ENCODE results near the gene SHOC1.
"Not testable (repeated sequence)": the region's sequence is repeated elsewhere in the genome, so short reads cannot be mapped to it uniquely, and the experiment has no call there.

Gene SHOC1

DNA sequence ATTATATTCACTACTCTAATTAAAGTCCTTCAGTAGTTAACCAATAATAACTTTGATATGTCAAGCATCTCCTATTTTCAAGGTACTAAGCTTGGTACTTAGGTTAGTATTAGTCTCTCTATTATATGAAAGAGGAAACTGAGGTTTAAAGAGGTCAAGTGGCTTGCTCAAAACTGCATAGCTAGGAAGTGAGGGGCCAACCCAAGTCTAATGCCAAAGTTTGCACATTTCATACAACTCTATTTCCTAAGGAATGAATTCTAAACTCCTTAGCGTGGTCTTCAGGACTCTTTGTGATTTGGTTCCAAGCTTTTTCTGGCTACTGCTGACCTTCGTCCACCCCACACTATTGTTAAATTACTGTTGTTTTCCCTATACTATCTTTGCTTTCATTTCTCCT is 9.9 kb upstream of the SHOC1 start:
- DNase-seq = no peak

DNA sequence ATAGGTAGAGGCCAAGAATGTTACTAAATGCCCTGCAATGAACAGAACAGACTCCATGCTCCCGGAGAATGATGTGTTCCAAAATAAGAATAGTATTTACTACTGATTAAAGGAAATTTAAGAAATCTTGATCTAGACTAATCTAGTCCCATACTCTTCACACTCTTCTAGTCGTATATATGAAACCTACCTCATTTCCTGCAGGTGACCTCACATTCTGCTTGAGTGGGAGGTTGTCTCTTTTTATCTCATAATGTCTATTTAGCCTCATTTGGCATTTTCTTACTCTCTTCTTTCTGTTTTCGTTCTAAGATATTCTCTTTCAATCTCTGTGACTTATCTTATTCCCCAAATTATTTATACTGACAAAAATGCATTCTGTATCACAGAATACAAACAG is 9.2 kb upstream of the SHOC1 start:
- no peak for DNase-seq

DNA sequence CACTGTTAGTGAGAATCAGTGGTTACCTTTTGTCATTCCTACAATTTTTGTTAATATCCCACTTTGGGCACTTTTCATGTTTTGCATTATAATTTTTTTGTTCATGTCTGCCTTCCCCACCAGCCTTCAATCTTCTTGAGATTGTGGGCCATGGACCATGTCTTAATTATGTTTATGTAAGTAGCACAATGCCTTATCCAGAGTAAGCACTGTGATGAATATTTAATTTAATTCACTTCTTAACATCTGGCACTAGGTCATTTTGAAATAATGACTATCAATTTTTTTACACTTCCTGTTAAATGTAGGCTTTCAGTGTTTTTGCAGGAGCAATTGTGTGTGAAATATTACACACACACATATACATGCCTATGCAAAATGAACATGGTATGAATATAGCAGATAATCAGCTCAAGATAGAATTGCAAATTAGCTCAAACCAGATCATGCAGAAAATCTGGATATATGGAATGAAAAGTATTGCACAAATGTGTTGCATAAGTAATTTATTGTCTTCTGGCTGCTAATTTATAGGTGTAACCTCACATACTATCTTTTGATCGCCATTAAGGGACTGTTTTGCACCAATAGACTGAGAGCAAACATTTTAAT is 5.3 kb upstream of the SHOC1 start:
- no peak for DNase-seq

DNA sequence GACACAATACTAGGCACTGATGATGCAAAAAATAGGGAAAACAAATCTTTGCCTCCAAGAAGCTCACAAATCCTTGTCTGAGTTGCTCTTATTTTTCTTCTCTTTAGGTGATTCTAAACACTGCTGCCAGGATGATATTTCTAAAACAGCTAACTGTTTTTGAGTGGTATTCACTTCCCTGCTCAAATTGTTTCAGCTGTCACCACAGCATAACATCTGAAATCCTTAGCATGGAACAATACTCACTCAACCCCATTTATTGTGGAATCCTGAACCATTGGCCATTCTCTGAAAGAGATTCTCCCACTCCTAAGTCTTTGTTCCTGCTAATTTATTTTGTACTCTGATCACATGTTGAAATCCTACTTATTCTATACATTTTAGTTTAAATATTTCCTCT is 4.8 kb upstream of the SHOC1 start:
- no peak for DNase-seq

DNA sequence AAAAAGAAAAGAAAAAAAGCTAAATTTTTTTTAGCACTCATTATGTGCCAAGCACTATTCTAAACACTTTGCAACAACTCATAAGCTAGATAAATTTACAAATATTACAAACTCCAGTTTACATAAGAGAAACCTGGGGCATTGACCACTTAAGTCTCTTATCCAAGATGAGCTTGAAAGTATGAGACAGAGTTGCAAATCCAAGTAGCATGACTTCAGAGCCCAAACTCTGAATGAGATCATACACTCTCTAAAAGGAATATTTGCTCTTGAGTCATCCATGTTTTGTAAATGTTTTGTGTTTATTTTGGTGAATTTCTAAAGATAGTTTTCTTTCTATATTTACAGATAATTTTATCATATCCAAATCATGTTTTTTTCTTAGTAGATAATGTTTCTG is 4.0 kb upstream of the SHOC1 start:
- DNase-seq = no peak

DNA sequence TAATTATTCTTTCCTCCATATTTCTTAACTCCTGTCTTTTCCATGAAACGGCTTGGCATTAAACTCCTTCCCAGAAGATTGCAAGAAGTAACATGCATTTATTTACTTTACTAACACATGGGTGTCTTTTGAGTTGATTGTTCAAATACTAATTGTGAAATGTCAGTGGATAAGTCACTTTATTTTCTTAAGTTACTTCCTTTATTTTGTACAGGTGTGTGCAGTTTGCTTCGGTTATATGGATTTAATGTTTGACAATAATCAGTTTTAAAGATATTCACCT is 761 bp upstream of the SHOC1 start:
- DNase-seq = no peak

DNA sequence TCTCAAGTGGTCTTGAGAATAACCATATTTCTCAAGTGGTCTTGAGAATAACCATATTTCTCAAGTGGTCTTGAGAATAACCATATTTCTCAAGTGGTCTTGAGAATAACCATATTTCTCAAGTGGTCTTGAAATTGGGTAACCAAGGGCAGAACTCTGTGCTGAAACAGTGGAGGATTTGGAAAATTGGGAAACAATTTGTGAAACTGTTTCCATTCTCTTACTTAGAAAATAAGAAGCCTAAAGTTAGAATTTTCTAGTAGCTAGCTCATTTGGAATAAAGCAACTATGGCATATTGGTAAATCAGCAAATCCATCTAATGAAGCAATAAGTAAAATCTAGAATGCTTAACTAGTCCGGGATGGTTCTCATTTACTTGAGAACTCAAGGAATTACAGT is 2.9 kb downstream of the SHOC1 start:
- DNase-seq = not testable (repeated sequence)

DNA sequence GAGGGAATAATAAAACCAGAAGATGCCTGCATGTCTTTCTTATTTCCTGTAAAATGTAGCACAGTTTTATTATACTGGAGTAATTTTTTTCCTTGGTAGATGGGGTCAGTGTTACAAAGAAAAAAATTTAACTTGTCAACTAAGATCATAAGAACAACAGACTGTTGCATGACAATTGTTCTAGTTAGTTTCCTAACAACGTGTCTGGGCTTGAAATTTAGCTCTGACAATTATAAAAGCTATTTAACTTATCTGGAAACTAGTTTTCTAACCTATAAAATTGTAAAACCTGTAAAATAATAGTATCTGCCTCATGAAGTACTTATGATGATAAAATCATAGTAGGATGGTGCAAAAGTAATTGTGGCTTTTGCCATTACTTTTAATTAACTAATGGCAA is 4.9 kb downstream of the SHOC1 start:
- no peak for DNase-seq

DNA sequence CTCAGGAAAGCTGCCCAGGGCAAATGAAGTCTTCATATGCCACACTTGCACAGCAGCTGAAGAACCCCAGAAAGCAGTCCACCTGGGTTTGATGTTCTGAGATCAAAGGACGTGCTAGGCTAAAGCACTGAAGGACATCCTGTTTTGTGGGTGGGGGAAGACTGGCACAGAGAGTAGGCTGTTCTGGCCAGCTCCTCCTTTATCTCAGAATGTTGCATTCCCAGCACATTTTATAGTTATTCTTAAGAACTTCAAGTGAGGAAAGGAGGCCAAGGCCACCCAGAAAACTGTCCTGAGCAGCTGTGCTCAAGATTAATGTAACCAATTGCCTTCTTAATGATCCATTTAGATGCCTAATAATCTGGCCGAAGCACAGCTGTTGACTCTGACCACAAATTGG is 10.9 kb downstream of the SHOC1 start:
- DNase-seq = no peak

DNA sequence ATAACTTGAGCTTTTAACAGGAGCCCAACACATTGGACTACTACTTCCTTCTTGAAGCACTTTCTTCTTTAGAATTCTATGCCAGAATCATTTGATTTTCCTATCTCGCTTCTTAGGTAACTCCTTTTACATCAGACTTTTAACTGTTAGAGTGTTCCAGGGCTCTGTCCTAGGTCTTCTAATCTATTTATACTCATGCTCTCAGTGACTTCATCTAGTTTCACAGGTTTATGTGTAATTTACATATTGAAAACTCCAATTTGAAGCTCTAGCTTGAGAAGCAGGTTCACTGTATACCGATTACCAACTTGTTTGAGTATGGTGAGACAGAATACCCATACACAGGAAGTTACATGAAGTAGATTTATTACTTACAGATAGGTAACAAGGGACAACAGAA is 11.3 kb downstream of the SHOC1 start:
- DNase-seq = no peak

DNA sequence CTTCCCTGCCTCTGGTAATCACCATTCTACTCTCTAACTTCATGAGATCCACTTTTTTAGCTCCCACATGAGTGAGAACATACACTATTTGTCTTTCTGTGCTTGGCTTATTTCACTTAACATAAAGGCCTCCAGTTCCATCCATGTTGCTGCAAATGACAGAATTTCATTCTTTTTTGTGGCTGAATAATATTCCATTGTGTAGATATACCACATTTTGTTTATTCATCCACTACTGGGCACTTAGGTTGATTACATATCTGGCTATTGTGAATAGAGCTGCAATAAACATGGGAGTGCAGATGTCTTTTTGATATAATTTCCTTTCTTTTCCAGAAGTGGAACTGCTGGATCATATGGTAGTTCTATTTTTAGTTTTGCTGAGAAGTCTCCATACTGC is 28.7 kb downstream of the SHOC1 start:
- no peak for DNase-seq

DNA sequence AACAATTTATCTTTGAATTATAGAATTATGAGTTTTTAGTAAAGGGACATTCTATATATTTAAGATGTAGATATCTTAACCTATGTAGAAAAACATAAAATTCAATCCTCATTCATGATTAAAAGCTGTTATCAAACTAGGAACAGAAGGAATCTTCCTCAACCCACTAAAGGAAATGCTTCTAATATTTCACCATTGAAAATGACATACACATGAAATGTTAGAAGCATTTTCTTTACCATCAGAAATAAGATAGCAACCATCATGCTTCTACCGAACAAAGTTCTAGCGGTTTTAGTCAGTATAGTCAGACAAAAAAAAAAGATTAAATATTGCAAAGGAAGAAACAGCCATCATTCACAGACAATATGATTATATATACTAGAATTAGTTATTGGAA is 32.2 kb downstream of the SHOC1 start:
- DNase-seq = no peak

DNA sequence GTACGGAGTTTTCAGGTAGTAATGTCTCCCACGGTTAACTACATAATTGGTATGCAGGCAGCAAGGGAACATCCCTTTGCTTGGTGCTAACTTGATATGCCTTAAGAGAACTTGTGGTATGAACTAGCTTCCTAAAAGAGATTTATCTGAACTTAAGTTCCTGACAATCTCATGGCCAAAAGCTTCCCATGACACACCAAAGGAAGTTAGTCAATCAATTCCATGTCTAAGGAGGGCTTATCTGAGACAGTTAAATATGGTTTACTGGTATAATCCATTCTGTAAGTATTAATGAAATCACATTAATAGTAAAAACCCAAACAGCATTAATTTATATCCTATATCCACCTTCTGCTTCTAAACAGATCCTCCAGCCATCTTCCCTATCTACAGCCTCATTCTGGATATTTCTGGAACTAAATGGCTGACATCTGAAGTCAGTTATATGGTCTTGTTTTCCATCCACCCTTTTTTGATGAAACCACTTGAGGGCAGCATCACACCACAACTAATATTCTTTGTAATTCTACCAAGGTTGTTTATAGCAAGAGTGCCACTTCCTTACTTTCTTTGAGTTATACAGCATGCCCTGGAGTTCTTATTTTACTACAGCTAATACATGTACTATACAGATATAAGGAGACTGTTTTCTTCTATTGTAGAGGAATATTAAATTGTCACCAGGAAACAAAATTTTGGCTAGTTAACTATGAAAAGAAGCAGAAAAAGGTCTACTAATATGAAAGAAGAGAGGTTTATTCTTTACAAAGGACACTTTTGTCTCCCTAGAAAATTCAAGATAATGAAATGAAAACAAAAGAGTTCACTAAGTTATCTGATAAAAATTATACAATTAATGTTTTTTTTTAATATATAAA is 34.7 kb downstream of the SHOC1 start:
- DNase-seq = peak; percentile 61

DNA sequence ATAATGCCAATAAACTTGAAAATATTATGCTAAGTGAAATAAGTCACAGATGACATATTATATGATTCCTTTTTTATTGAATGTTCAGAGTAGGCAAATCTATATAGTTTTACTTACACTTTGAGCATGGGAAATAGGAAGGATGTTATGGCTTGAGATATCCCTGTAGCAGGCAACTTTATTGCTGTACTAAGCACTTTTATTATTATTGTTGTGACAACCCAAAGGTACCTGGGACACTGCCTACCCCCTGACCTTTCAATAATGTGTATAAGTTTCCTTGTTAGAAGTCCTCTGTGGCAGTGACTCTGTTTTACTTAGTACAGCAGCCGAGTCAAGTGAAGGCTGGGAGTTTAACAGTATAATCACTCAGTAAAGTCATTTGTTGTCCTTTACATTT is 39.9 kb downstream of the SHOC1 start:
- DNase-seq = no peak

DNA sequence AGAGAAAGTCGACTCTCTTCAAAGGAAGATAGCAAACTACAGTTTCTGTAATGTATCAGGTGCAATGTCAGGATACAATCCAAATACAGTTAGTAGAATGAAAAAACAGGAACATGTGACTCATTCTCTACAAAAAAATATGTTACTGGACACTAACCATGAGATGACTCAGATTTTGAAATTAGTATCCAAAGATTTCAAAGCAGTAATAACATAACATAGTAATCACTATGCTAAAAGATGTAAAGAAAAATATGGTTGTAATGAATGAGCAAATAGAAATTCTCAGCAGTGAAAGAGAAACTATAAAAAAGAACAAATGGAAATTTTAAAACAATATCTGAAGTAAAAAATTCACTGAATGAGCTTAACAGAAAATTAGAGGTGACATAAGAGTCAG is 42.3 kb downstream of the SHOC1 start:
- no peak for DNase-seq

Data from NCI-H774 (cell line).